UCSD-AML1 (cell line): ENCODE measurements around the gene OLIG3.

ENCODE experiments used
- DNase-seq: peaks from one replicate; lab custom pipeline; 2025; ENCODE audit not compliant: unreplicated experiment; lab: John Stamatoyannopoulos, UW

Gene OLIG3

GRCh38 chr6:137494281-137494987 is at the start of gene OLIG3:
TSS of gene OLIG3 (minus strand) at chr6:137494394. CDS start at chr6:137494170, 224 bp downstream.
- DNase-seq: no peak

- DNase-seq: no peak
Measured at GRCh38 chr6:137543114-137543513, 48.9 kb upstream of the OLIG3 start.

GRCh38 chr6:137542713-137543112 is 48.5 kb upstream of the OLIG3 start:
- no peak for DNase-seq

- no peak for DNase-seq
Measured at GRCh38 chr6:137541534-137542063, 47.4 kb upstream of the OLIG3 start.

- no peak for DNase-seq
Measured at GRCh38 chr6:137536104-137536773, 42.0 kb upstream of the OLIG3 start.

GRCh38 chr6:137531376-137532092 is 37.3 kb upstream of the OLIG3 start:
- no peak for DNase-seq

GRCh38 chr6:137530404-137530803 is 36.2 kb upstream of the OLIG3 start:
- DNase-seq: no peak

- DNase-seq: no peak
Measured at GRCh38 chr6:137522831-137523230, 28.6 kb upstream of the OLIG3 start.

- no peak for DNase-seq
Measured at GRCh38 chr6:137522198-137522798, 28.1 kb upstream of the OLIG3 start.

- DNase-seq: no peak
Measured at GRCh38 chr6:137520520-137520919, 26.3 kb upstream of the OLIG3 start.

GRCh38 chr6:137519629-137520176 is 25.5 kb upstream of the OLIG3 start:
- no peak for DNase-seq

GRCh38 chr6:137518386-137518983 is 24.3 kb upstream of the OLIG3 start:
- DNase-seq: no peak

GRCh38 chr6:137514418-137514817 is 20.2 kb upstream of the OLIG3 start:
- DNase-seq: no peak

- DNase-seq: no peak
Measured at GRCh38 chr6:137512757-137513605, 18.8 kb upstream of the OLIG3 start.

GRCh38 chr6:137510923-137511322 is 16.7 kb upstream of the OLIG3 start:
- DNase-seq: no peak

- no peak for DNase-seq
Measured at GRCh38 chr6:137498481-137499190, 4.4 kb upstream of the OLIG3 start.

- no peak for DNase-seq
Measured at GRCh38 chr6:137497721-137498463, 3.7 kb upstream of the OLIG3 start.

- DNase-seq: no peak
Measured at GRCh38 chr6:137496909-137497720, 2.9 kb upstream of the OLIG3 start.
